IMR-90 (cell line): ENCODE data around the gene CUL4A.

Experiments
- POLR2A ChIP-seq: IDR thresholded peaks from 2 replicates; pipeline ENCODE4 v1.6.1; 2012; ENCODE audit warnings: mild to moderate bottlenecking, low read depth, low read length
- RCOR1 ChIP-seq: IDR thresholded peaks from 2 replicates; pipeline ENCODE4 v1.6.1; 2012; ENCODE audit warnings: mild to moderate bottlenecking, low read length, improper control_type of control experiment; ENCODE audit not compliant: insufficient replicate concordance
- SMC3 ChIP-seq: fragments of 150-350 bp; IDR thresholded peaks from 2 replicates; pipeline ENCODE4 v1.6.1; 2016; ENCODE audit warnings: low read depth, mild to moderate bottlenecking, antibody characterized with exemption, low read length, moderate library complexity

GRCh38 chr13:113274721-113275120 is 65.3 kb downstream of the CUL4A start:
- TF ChIP-seq RCOR1 (no peak), POLR2A (no peak), SMC3 (no peak)
